C4-2B (cell line): Measurements from ENCODE around the gene TEX14.
A peak's percentile ranks its signal among the peaks of the same experiment; 100 is the strongest.

Experiments used
- H3K27ac ChIP-seq: fragments of 450-650 bp; 2 replicates; pipeline ENCODE4 v1.5.1; 2017
- ZFX ChIP-seq: fragments of 450-650 bp; IDR thresholded peaks from 2 replicates; pipeline ENCODE4 v1.6.1; 2017
- TF ChIP-seq, protein P1 (sequence below): fragments of 450-650 bp; conservative IDR thresholded peaks from 2 replicates; pipeline ENCODE4 v1.5.1; 2017; ENCODE audit warnings: mild to moderate bottlenecking

Gene TEX14

DNA sequence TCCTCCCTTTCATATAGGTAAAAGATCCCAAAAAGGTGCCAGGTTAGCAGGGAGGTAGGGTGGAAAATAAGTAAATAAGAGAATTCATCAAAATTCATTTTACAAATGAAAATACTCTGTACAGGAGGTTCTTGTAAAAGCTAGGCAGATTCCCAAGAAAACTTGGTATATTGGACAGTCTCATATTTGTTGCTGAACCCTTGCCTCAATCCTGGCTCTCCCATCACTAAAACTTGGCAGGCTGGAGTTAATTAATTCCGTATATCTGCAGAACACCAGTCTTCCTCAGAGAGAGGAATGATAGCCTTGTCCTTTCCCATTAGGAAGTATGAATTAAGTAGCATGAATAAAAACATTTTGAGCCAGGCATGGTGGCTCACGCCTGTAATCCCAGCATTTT, 111.2 kb downstream of the TEX14 start:
- TF ChIP-seq ZFX: no peak
- TF ChIP-seq, protein P1, sequence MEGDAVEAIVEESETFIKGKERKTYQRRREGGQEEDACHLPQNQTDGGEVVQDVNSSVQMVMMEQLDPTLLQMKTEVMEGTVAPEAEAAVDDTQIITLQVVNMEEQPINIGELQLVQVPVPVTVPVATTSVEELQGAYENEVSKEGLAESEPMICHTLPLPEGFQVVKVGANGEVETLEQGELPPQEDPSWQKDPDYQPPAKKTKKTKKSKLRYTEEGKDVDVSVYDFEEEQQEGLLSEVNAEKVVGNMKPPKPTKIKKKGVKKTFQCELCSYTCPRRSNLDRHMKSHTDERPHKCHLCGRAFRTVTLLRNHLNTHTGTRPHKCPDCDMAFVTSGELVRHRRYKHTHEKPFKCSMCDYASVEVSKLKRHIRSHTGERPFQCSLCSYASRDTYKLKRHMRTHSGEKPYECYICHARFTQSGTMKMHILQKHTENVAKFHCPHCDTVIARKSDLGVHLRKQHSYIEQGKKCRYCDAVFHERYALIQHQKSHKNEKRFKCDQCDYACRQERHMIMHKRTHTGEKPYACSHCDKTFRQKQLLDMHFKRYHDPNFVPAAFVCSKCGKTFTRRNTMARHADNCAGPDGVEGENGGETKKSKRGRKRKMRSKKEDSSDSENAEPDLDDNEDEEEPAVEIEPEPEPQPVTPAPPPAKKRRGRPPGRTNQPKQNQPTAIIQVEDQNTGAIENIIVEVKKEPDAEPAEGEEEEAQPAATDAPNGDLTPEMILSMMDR: no peak
- no peak overlapping the region for H3K27ac ChIP-seq

GRCh38 chr17:58577696-58578095, 114.1 kb downstream of the TEX14 start:
- no peak overlapping the region for H3K27ac ChIP-seq
- TF ChIP-seq, protein P1: peak; percentile 88
- TF ChIP-seq ZFX: no peak

GRCh38 chr17:58576679-58577367, 115.0 kb downstream of the TEX14 start:
- H3K27ac ChIP-seq: no peak overlapping the region
- no peak for TF ChIP-seq ZFX
- TF ChIP-seq, protein P1: no peak

- TF ChIP-seq, protein P1: no peak
- no peak for TF ChIP-seq ZFX
- H3K27ac ChIP-seq: peak overlapping the region; percentile 56
These were observed 116.3 kb downstream of the TEX14 start for GRCh38 chr17:58575511-58575910.

- H3K27ac ChIP-seq: no peak overlapping the region
- no peak for TF ChIP-seq ZFX
- TF ChIP-seq, protein P1: no peak
These were observed 117.8 kb downstream of the TEX14 start for GRCh38 chr17:58574025-58574424.

GRCh38 chr17:58572846-58573245, 119.0 kb downstream of the TEX14 start:
- no peak for TF ChIP-seq ZFX
- no peak overlapping the region for H3K27ac ChIP-seq

DNA sequence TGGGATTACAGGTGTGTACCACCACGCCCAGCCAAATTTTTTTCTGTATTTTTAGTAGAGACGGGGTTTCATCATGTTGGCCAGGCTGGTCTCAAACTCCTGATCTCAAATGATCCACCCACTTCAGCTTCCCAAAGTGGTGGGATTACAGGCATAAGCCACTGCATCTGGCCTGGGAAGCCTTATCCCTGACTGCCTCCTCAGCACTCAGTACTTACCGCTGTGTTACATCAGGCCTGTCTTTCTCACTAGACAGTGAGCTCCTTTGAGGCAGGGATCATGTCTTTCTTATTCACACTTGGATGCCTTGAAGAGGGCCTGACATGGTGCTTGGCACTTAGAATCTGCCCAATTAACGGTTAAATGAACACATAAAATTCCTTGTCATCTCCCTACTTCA, 121.1 kb downstream of the TEX14 start:
- no peak overlapping the region for H3K27ac ChIP-seq
- no peak for TF ChIP-seq ZFX
- TF ChIP-seq, protein P1: no peak

DNA sequence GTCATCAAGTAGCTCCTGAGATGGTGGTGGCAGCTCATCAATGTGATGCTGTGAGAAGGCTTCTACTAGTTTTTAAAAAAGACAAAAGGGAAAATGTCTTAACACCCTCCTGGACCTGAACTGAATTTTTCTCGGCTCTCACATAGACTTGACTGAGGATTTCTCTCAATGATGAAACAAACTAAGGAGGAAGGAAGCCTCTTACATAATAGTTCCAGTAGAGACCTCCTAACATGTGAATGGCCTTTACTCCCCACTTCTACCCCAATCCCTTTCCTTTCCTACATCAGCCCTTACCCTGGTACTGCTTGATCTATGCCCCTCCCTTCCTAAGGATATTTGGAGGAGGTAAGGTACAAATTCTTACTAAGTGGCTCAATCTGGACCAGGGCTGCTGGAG, 122.6 kb downstream of the TEX14 start:
- no peak overlapping the region for H3K27ac ChIP-seq
- TF ChIP-seq, protein P1: no peak
- TF ChIP-seq ZFX: no peak
